Keratinocyte (primary cell): ENCODE data around the gene KRTAP5-10.

Experiments used
- CTCF ChIP-seq, 3 experiments: IDR thresholded peaks in 1 of 3; conservative IDR thresholded peaks in 1 of 3; optimal IDR thresholded peaks in 1 of 3; 2 replicates in 2 of 3; 3 replicates in 1 of 3; pipeline versions ENCODE3 to v1.5.1; 2011; ENCODE audit warnings: low read length in 3 of 3, mild to moderate bottlenecking in 3 of 3, moderate library complexity in 2 of 3, control low read depth in 1 of 3, inconsistent platforms in 1 of 3; ENCODE audit not compliant: insufficient read depth in 2 of 3; ENCODE audit errors: extremely low read depth in 1 of 3
- EZH2 ChIP-seq: IDR thresholded peaks from one replicate; pipeline ENCODE4 v1.6.1; 2012; ENCODE audit warnings: inconsistent platforms, mild to moderate bottlenecking, low read length, moderate library complexity

GRCh38 chr11:71557257-71557656 lies 8.1 kb upstream of the KRTAP5-10 start:
- TF ChIP-seq CTCF (optimal IDR thresholded peaks at IDR 0.05 in 1 of 3, IDR thresholded peaks at IDR 0.05 in 1 of 3, conservative IDR thresholded peaks at IDR 0.05 in 1 of 3; ENCODE audit: extremely low read depth in 1 of 3, insufficient read depth in 2 of 3, low read length in 3 of 3), result no peak
- TF ChIP-seq EZH2, result no peak
